Endothelial cell (in vitro differentiated cells): ENCODE data around the gene EXPH5. TPM values are rescaled to one million over a fixed set of nuclear protein-coding genes. Genes with fewer than 3 reads are reported as not detected.

ENCODE experiments used
- DNase-seq: peaks from one replicate; pipeline ENCODE4 v3.0.0; 2021; ENCODE audit warnings: low spot score
- H3K27ac Mint-ChIP-seq: one replicate; pipeline ENCODE4 v1.8.0; 2021; ENCODE audit warnings: mixed read lengths, inconsistent platforms; ENCODE audit not compliant: unreplicated experiment
- H3K27me3 Mint-ChIP-seq: one replicate; pipeline ENCODE4 v1.8.0; 2021; ENCODE audit warnings: mild to moderate bottlenecking, moderate library complexity, mixed read lengths, inconsistent platforms; ENCODE audit not compliant: unreplicated experiment
- H3K36me3 Mint-ChIP-seq: one replicate; pipeline ENCODE4 v1.8.0; 2021; ENCODE audit warnings: mild to moderate bottlenecking, low read depth, mixed read lengths, inconsistent platforms; ENCODE audit not compliant: unreplicated experiment
- H3K4me1 Mint-ChIP-seq: one replicate; pipeline ENCODE4 v1.8.0; 2021; ENCODE audit warnings: mild to moderate bottlenecking, mixed read lengths, inconsistent platforms; ENCODE audit not compliant: unreplicated experiment
- H3K4me3 Mint-ChIP-seq: one replicate; pipeline ENCODE4 v1.8.0; 2021; ENCODE audit warnings: mild to moderate bottlenecking, mixed read lengths, inconsistent platforms; ENCODE audit not compliant: unreplicated experiment
- H3K9me3 Mint-ChIP-seq: one replicate; pipeline ENCODE4 v1.8.0; 2021; ENCODE audit warnings: mixed read lengths, inconsistent platforms; ENCODE audit not compliant: unreplicated experiment
- total RNA-seq: library from RNA; stranded (reverse); fragmentation: NEBNext Ultra II Directional; extraction: Animal tissue kit (Norgen Biotek cat#: 25700); gene quantifications from one replicate; pipeline ENCODE4 v1.2.1, GENCODE V29; 2021; ENCODE audit not compliant: unreplicated experiment
- TF ChIP-seq, protein P1 (sequence below): fragments of 200-600 bp; sonication (generic); IDR thresholded peaks from one replicate; pipeline ENCODE4 v1.5.0; 2021; ENCODE audit warnings: antibody characterized with exemption; ENCODE audit not compliant: unreplicated experiment

EXPH5 gene
- total RNA-seq, 1 donor from 2014 or later = 0.62 TPM

DNA sequence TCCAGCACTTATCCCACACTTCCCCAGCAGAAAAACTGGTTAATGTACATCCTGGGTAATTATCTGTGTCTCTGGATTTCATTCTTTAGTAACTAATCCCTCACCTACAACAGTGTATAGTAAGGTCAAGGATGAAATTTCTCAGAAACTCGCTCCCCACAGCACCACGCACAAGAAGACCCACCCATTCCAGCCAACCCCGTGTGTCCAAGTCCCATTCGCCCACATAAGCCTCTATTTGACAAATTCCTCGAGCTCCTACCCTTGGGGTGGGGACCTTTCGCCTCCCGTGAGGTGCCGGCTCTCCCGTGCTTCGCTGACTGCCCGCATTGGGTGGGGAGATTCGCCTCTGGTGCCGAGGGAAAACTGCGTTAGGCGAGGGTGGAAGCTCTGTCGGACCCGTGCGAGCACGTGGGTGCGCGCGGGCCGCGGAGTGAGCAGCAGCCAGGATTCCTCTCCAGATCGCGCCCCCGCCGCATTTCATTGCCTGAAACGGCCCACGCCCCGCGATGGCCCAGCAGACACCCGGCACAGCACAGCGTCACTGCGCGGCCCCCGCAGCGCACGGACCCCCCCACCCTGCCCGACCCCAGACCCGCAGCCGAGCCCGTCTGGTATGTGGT is 866 bp downstream of the EXPH5 start:
- H3K9me3 Mint-ChIP-seq = no peaks in the 10 kb centered on the region
- no peak overlapping the region for H3K27ac Mint-ChIP-seq
- H3K27me3 Mint-ChIP-seq = peaks cover 6% of the 10 kb centered on the region
- peaks cover 22% of the 10 kb centered on the region for H3K4me1 Mint-ChIP-seq
- DNase-seq = peak; percentile 12
- TF ChIP-seq, protein P1, sequence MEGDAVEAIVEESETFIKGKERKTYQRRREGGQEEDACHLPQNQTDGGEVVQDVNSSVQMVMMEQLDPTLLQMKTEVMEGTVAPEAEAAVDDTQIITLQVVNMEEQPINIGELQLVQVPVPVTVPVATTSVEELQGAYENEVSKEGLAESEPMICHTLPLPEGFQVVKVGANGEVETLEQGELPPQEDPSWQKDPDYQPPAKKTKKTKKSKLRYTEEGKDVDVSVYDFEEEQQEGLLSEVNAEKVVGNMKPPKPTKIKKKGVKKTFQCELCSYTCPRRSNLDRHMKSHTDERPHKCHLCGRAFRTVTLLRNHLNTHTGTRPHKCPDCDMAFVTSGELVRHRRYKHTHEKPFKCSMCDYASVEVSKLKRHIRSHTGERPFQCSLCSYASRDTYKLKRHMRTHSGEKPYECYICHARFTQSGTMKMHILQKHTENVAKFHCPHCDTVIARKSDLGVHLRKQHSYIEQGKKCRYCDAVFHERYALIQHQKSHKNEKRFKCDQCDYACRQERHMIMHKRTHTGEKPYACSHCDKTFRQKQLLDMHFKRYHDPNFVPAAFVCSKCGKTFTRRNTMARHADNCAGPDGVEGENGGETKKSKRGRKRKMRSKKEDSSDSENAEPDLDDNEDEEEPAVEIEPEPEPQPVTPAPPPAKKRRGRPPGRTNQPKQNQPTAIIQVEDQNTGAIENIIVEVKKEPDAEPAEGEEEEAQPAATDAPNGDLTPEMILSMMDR = no peak
- no peaks in the 10 kb centered on the region for H3K36me3 Mint-ChIP-seq
- H3K4me3 Mint-ChIP-seq = peak overlapping the region; percentile 89

DNA sequence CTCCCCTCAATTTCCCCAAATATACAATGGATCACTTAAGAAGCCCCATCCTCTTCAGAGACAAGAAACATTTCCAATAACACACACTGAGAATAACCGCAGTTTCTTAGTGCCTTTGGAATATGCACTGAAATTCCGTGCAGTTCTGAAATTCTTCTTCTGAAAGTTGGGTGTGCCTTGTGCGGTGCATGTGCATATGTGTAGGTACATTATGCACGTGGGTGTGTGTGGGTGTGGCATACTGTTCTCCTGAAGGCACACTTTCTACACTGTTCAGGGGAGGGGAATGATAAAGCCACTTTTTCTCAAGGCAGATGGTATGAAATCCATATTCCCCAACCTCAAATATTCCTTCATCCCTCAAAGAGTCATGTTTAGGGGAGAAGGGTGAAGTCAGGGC is 1.7 kb downstream of the EXPH5 start:
- TF ChIP-seq, protein P1 = no peak
- Mint-ChIP-seq H3K9me3 (no peaks in the 10 kb centered on the region), H3K27me3 (peaks cover 6% of the 10 kb centered on the region), H3K4me3 (no peak overlapping the region), H3K4me1 (peaks cover 22% of the 10 kb centered on the region), H3K36me3 (no peaks in the 10 kb centered on the region), H3K27ac (no peak overlapping the region)
- DNase-seq = no peak

DNA sequence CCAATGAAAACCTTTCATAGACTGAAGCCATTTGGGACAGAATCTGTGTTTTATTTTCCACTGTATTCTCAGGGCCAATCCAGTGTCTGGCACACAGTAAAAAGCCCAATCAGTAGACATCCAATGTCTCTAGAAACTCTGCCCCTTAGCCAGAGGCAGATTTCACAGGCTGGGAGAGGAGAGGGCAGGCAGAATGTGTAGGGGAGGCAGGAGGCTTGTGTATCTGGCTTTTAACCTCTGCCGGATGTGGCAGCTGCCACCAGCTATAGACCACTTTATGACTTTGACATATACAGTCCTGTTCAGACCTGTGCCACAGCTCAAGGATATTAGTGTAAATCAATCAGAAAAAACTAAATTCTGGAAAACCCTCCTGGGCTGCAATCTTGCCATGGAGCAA is 4.4 kb downstream of the EXPH5 start:
- TF ChIP-seq, protein P1 = no peak
- H3K4me1 Mint-ChIP-seq = peaks cover 22% of the 10 kb centered on the region
- peak; percentile 9 for DNase-seq
- peaks cover 6% of the 10 kb centered on the region for H3K27me3 Mint-ChIP-seq
- H3K27ac Mint-ChIP-seq = peak overlapping the region; percentile 62
- H3K9me3 Mint-ChIP-seq = no peaks in the 10 kb centered on the region
- H3K4me3 Mint-ChIP-seq = no peak overlapping the region
- no peaks in the 10 kb centered on the region for H3K36me3 Mint-ChIP-seq

DNA sequence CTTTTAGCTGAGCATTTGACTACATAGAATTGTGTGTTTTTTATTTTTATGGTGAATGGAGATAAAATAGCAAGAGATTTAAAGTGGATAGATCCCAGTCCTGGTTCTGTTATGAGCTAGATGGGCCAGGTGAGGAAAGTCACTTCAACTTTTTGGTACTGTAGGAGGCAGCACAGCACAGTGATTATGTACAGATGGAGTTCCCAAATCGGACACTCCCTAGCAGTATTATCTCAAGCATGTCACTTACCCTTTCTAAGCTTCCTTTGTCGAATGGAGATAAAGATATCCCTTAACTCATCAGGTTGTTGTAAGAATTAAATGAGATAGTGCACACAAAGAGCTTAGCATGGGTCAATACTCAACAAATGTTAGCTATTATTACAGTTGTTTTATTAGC is 5.3 kb downstream of the EXPH5 start:
- no peaks in the 10 kb centered on the region for H3K9me3 Mint-ChIP-seq
- H3K4me3 Mint-ChIP-seq = no peak overlapping the region
- H3K27me3 Mint-ChIP-seq = peaks cover 5% of the 10 kb centered on the region
- TF ChIP-seq, protein P1 = no peak
- H3K4me1 Mint-ChIP-seq = peaks cover 19% of the 10 kb centered on the region
- H3K27ac Mint-ChIP-seq = no peak overlapping the region
- H3K36me3 Mint-ChIP-seq = no peaks in the 10 kb centered on the region
- no peak for DNase-seq

DNA sequence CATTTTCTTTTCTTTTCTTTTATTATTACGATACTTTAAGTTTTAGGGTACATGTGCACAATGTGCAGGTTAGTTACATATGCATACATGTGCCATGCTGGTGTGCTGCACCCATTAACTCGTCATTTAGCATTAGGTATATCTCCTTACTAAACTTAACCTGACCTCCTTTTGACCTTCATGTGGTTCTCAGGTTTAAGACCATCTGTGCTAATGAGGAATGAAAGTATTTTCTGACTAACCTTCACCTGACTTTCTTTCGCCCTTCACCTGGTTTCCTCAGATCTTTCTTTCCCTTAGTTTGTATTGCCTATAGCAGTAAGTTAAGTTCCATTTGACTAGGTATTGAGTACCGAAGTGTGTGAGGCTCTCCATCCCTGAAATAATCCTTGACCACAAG is 6.5 kb downstream of the EXPH5 start:
- Mint-ChIP-seq H3K4me3 (no peak overlapping the region), H3K4me1 (peaks cover 12% of the 10 kb centered on the region), H3K27me3 (peaks cover 2% of the 10 kb centered on the region), H3K9me3 (no peaks in the 10 kb centered on the region), H3K36me3 (no peaks in the 10 kb centered on the region), H3K27ac (no peak overlapping the region)
- DNase-seq = no peak
- TF ChIP-seq, protein P1 = no peak
